H1 (cell line): ENCODE data around the gene NALF2. TPM values are rescaled to one million over a fixed set of nuclear protein-coding genes. Genes with fewer than 3 reads are reported as not detected.

Experiments
- CTCF ChIA-PET: fragments of 300-600 bp; sonication (Branson Sonifier 250); formaldehyde crosslinking; loops from one replicate; lab custom pipeline; 2021; ENCODE audit not compliant: partially characterized antibody; lab: Charles Lee
- POLR2A ChIA-PET: fragments of 300-600 bp; sonication (Branson Sonifier 250); formaldehyde crosslinking; loops from one replicate; lab custom pipeline; 2021; ENCODE audit warnings: inconsistent platforms; ENCODE audit not compliant: partially characterized antibody; lab: Charles Lee
- DNase-seq, 2 experiments: peaks; one replicate each; pipeline versions ENCODE4 v3.0.0 to v3.0.0-alpha.2; 2010 to 2022; ENCODE audit warnings: low spot score in 2 of 2, low read depth in 1 of 2, mixed read lengths in 1 of 2
- FAIRE-seq: peaks from 2 replicates; lab custom pipeline; 2011; peaks lifted over from hg19 to GRCh38; lab: Jason Lieb, UNC
- H2AFZ ChIP-seq: 2 replicates; pipeline ENCODE4 v1.8.1; 2012; ENCODE audit warnings: low read length, inconsistent platforms
- H2AK5ac ChIP-seq: 2 replicates; pipeline ENCODE4 v1.6.1; 2013; ENCODE audit warnings: low read depth, low read length
- H2BK120ac ChIP-seq: replicated peaks from 2 replicates; pipeline ENCODE3; 2013; ENCODE audit warnings: low read depth, low read length, inconsistent platforms
- H2BK12ac ChIP-seq: 2 replicates; pipeline ENCODE4 v1.6.1; 2013; ENCODE audit warnings: low read depth, low read length
- H2BK15ac ChIP-seq: 2 replicates; pipeline ENCODE4 v1.6.1; 2013; ENCODE audit warnings: low read length
- H2BK20ac ChIP-seq: 2 replicates; pipeline ENCODE4 v1.6.1; 2013; ENCODE audit warnings: low read length
- H2BK5ac ChIP-seq: 2 replicates; pipeline ENCODE4 v1.6.1; 2013; ENCODE audit warnings: low read depth, low read length
- H3K14ac ChIP-seq: 2 replicates; pipeline ENCODE4 v1.6.1; 2013; ENCODE audit warnings: inconsistent platforms; ENCODE audit not compliant: insufficient read length
- H3K18ac ChIP-seq: 2 replicates; pipeline ENCODE4 v1.6.1; 2013; ENCODE audit warnings: low read length; ENCODE audit errors: extremely low read depth
- H3K23ac ChIP-seq: 2 replicates; pipeline ENCODE4 v1.6.1; 2013; ENCODE audit warnings: inconsistent platforms; ENCODE audit not compliant: insufficient read length
- H3K23me2 ChIP-seq: 2 replicates; pipeline ENCODE4 v1.6.1; 2013; ENCODE audit warnings: low read depth, low read length
- H3K27ac ChIP-seq: 2 replicates; pipeline ENCODE4 v1.6.1; 2011; ENCODE audit warnings: low read depth, low read length, inconsistent platforms
- H3K27me3 ChIP-seq, 4 experiments: replicated peaks in 1 of 4; 1 replicate in 1 of 4; 2 replicates in 3 of 4; pipeline versions ENCODE4 v1.6.1 to v1.8.1; 2011 to 2013; ENCODE audit warnings: low read length in 3 of 4, mild to moderate bottlenecking in 3 of 4, inconsistent platforms in 2 of 4, mixed read lengths in 2 of 4, moderate library complexity in 1 of 4; ENCODE audit not compliant: control insufficient read depth in 3 of 4, insufficient read depth in 3 of 4; ENCODE audit errors: extremely low read depth in 1 of 4
- H3K36me3 ChIP-seq, 4 experiments: 2 replicates each; pipeline versions ENCODE4 v1.6.1 to v1.8.1; 2011 to 2013; ENCODE audit warnings: mild to moderate bottlenecking in 4 of 4, low read length in 3 of 4, moderate library complexity in 2 of 4, control low read depth in 1 of 4, inconsistent platforms in 1 of 4; ENCODE audit not compliant: insufficient read depth in 4 of 4, control insufficient read depth in 2 of 4
- H3K4ac ChIP-seq: replicated peaks from 2 replicates; pipeline ENCODE3; 2013; ENCODE audit warnings: low read length, low read depth, mixed read lengths, inconsistent platforms; ENCODE audit not compliant: insufficient read length
- H3K4me1 ChIP-seq, 4 experiments: replicated peaks in 1 of 4; 1 replicate in 1 of 4; 2 replicates in 3 of 4; pipeline versions ENCODE4 v1.6.1 to v1.8.1; 2011 to 2013; ENCODE audit warnings: low read length in 3 of 4, inconsistent platforms in 2 of 4, mixed read lengths in 1 of 4; ENCODE audit not compliant: insufficient read depth in 4 of 4, control insufficient read depth in 3 of 4
- H3K4me2 ChIP-seq, 2 experiments: 2 replicates each; pipeline versions ENCODE4 v1.6.1 to v1.8.1; 2011 to 2013; ENCODE audit warnings: low read depth in 2 of 2, low read length in 2 of 2, control low read depth in 1 of 2, inconsistent platforms in 1 of 2, mild to moderate bottlenecking in 1 of 2; ENCODE audit not compliant: insufficient read depth in 1 of 2
- H3K4me3 ChIP-seq, 4 experiments: fragments of 200-600, 300-600 bp in 1 of 4; sonication (generic), shearing (Covaris generic), sonication (Bioruptor Twin) in 1 of 4; 2 replicates each; pipeline versions ENCODE4 v1.5.1 to v1.8.1; 2011 to 2016; ENCODE audit warnings: low read length in 4 of 4, low read depth in 3 of 4, control low read depth in 2 of 4, inconsistent platforms in 2 of 4, mild to moderate bottlenecking in 2 of 4, mixed read lengths in 1 of 4, moderate library complexity in 1 of 4; ENCODE audit not compliant: insufficient read depth in 2 of 4; ENCODE audit errors: extremely low read depth in 1 of 4
- H3K56ac ChIP-seq: replicated peaks from 2 replicates; pipeline ENCODE3; 2013; ENCODE audit warnings: low read depth, mild to moderate bottlenecking, mixed read lengths, low read length, inconsistent platforms; ENCODE audit not compliant: insufficient read length
- H3K79me1 ChIP-seq: 2 replicates; pipeline ENCODE4 v1.6.1; 2013; ENCODE audit warnings: low read depth, low read length, control low read depth
- H3K79me2 ChIP-seq, 2 experiments: 2 replicates each; pipeline versions ENCODE4 v1.6.1 to v1.8.1; 2012 to 2013; ENCODE audit warnings: low read length in 2 of 2, mild to moderate bottlenecking in 2 of 2, inconsistent platforms in 1 of 2; ENCODE audit not compliant: insufficient read depth in 2 of 2, control insufficient read depth in 1 of 2
- H3K9ac ChIP-seq, 4 experiments: replicated peaks in 1 of 4; 1 replicate in 1 of 4; 2 replicates in 3 of 4; pipeline versions ENCODE4 v1.6.1 to v1.8.1; 2011 to 2013; ENCODE audit warnings: low read depth in 3 of 4, low read length in 3 of 4, control low read depth in 2 of 4, mild to moderate bottlenecking in 2 of 4, moderate library complexity in 2 of 4, inconsistent platforms in 1 of 4; ENCODE audit errors: extremely low read depth in 1 of 4
- H3K9me3 ChIP-seq, 2 experiments: 2 replicates each; pipeline versions ENCODE4 v1.6.1 to v1.8.1; 2012 to 2013; ENCODE audit warnings: mild to moderate bottlenecking in 2 of 2, moderate library complexity in 2 of 2, control low read depth in 1 of 2, inconsistent platforms in 1 of 2, low read depth in 1 of 2, low read length in 1 of 2, mixed read lengths in 1 of 2; ENCODE audit not compliant: insufficient read depth in 2 of 2
- H4K20me1 ChIP-seq, 2 experiments: replicated peaks in 1 of 2; 2 replicates each; pipeline versions ENCODE3 to v1.8.1; 2011 to 2013; ENCODE audit warnings: inconsistent platforms in 2 of 2, low read length in 2 of 2, mild to moderate bottlenecking in 1 of 2; ENCODE audit not compliant: insufficient read depth in 2 of 2, control insufficient read depth in 1 of 2
- H4K5ac ChIP-seq: 2 replicates; pipeline ENCODE4 v1.6.1; 2013; ENCODE audit warnings: low read length, low read depth, mixed read lengths, inconsistent platforms; ENCODE audit not compliant: insufficient read length
- H4K8ac ChIP-seq: 2 replicates; pipeline ENCODE4 v1.8.0; 2013; ENCODE audit warnings: mild to moderate bottlenecking, moderate library complexity, low read length, inconsistent platforms; ENCODE audit not compliant: insufficient read depth; ENCODE audit errors: extremely low read depth
- H4K91ac ChIP-seq: replicated peaks from 2 replicates; pipeline ENCODE3; 2013; ENCODE audit warnings: low read length, mixed read lengths, inconsistent platforms; ENCODE audit not compliant: insufficient read length
- CEBPB ChIP-seq: IDR thresholded peaks from 2 replicates; pipeline ENCODE4 v1.6.1; 2012; ENCODE audit warnings: low read depth, low read length
- CTBP2 ChIP-seq: IDR thresholded peaks from 2 replicates; pipeline ENCODE4 v1.7.0; 2011; ENCODE audit warnings: borderline replicate concordance, mild to moderate bottlenecking, moderate library complexity, mixed read lengths, low read length; ENCODE audit not compliant: insufficient read depth, insufficient read length
- E2F6 ChIP-seq: IDR thresholded peaks from 2 replicates; pipeline ENCODE4 v1.6.1; 2012; ENCODE audit warnings: inconsistent platforms
- EGR1 ChIP-seq: IDR thresholded peaks from 2 replicates; pipeline ENCODE4 v1.6.1; 2011; ENCODE audit warnings: low read depth, low read length, borderline replicate concordance
- RAD21 ChIP-seq, 2 experiments: IDR thresholded peaks in 1 of 2; conservative IDR thresholded peaks in 1 of 2; 2 replicates each; pipeline ENCODE4 v1.6.1; 2011; ENCODE audit warnings: low read depth in 2 of 2, low read length in 2 of 2, improper control_type of control experiment in 1 of 2, inconsistent platforms in 1 of 2, mild to moderate bottlenecking in 1 of 2, moderate library complexity in 1 of 2
- RBBP5 ChIP-seq: IDR thresholded peaks from 2 replicates; pipeline ENCODE4 v1.7.1; 2012; ENCODE audit warnings: low read depth, mild to moderate bottlenecking, inconsistent platforms, low read length, moderate library complexity, borderline replicate concordance
- SAP30 ChIP-seq: fragments of 300-600 bp; sonication (generic); IDR thresholded peaks from 2 replicates; pipeline ENCODE4 v1.7.1; 2012; ENCODE audit warnings: low read length, moderate library complexity, mild to moderate bottlenecking, inconsistent platforms; ENCODE audit not compliant: insufficient read depth, insufficient replicate concordance
- SIN3A ChIP-seq, 2 experiments: IDR thresholded peaks in 1 of 2; conservative IDR thresholded peaks in 1 of 2; 2 replicates each; pipeline ENCODE4 v1.6.1; 2011 to 2012; ENCODE audit warnings: low read length in 2 of 2, improper control_type of control experiment in 1 of 2, low read depth in 1 of 2, mild to moderate bottlenecking in 1 of 2
- whole genome bisulfite sequencing, 2 experiments: shearing (Covaris generic) in 1 of 2; methylation state at CpG; one replicate each; pipeline versions ENCODE4 v1.1.6 to v1.1.7; 2013 to 2015; ENCODE audit warnings: low lambda C conversion rate in 2 of 2, mixed read lengths in 2 of 2, inconsistent platforms in 1 of 2, low coverage in 1 of 2, missing lambda C conversion rate in 1 of 2; ENCODE audit not compliant: insufficient replicate concordance in 2 of 2, insufficient coverage in 1 of 2, insufficient read length in 1 of 2; ENCODE audit errors: extremely low coverage in 1 of 2, missing lambda C conversion rate in 1 of 2; 5-methylcytosine and 5-hydroxymethylcytosine counted together
- polyA plus RNA-seq, 7 experiments: library from polyadenylated mRNA; depleted of rRNA in 3 of 7; stranded (reverse) in 5 of 7; unstranded in 2 of 7; fragments of >200 nt in 5 of 7; fragments of 200-250 nt in 2 of 7; gene quantifications; 1 replicate in 5 of 7; 2 replicates in 1 of 7; 4 replicates in 1 of 7; pipeline versions ENCODE4 v1.2.1 to v1.2.3, GENCODE V29; 2011 to 2013; ENCODE audit warnings: missing spikeins in 2 of 7, mixed read lengths in 2 of 7
- total RNA-seq: library from RNA; stranded (reverse); fragmentation: NEBNext Ultra II Directional; extraction: Animal tissue kit (Norgen Biotek cat#: 25700); gene quantifications from 2 replicates; pipeline ENCODE4 v1.2.1, GENCODE V29; 2021

Gene NALF2
- total and polyA plus RNA-seq, 2 of the 8 experiments (the other 6 are each of a cell fraction or from before 2014, with no cell fraction given): 7.5 to 15.6 TPM

GRCh38 chrX:69531031-69531755, 27.1 kb downstream of the NALF2 start:
- no peak overlapping the region for H4K91ac ChIP-seq
- no peak overlapping the region for H3K9ac ChIP-seq
- no peaks in the 10 kb centered on the region for H4K20me1 ChIP-seq
- H3K18ac ChIP-seq: no peak overlapping the region
- H3K23me2 ChIP-seq: no peaks in the 10 kb centered on the region
- H3K4me3 ChIP-seq: no peak overlapping the region
- no peak overlapping the region for H2AFZ ChIP-seq
- WGBS, 2 experiments: 84% methylated on average over 3 of the region's 8 CpGs; no CpG with 5 or more reads in 1 of the 2 experiments
- FAIRE-seq: no peak
- H2BK5ac ChIP-seq: no peak overlapping the region
- H3K36me3 ChIP-seq: no peaks in the 10 kb centered on the region
- no peak overlapping the region for H2BK20ac ChIP-seq
- H3K56ac ChIP-seq: no peak overlapping the region
- no peak overlapping the region for H3K27ac ChIP-seq
- no peak for DNase-seq
- ChIA-PET CTCF (interaction anchor here (0.6 kb wide), 1 partner anchor 499 kb away, joined by 3 read pairs; no protein-coding TSS in a partner anchor), POLR2A (no interaction called here)
- H4K5ac ChIP-seq: no peak overlapping the region
- H3K79me2 ChIP-seq: no peaks in the 10 kb centered on the region
- H4K8ac ChIP-seq: no peak overlapping the region
- no peak overlapping the region for H2AK5ac ChIP-seq
- H3K79me1 ChIP-seq: no peaks in the 10 kb centered on the region
- H2BK15ac ChIP-seq: no peak overlapping the region
- H3K9me3 ChIP-seq: peaks cover 4 to 7% of the 10 kb centered on the region in 2 experiments; a peak in 1 of 4 replicates
- no peak for TF ChIP-seq EGR1
- no peak for TF ChIP-seq E2F6
- TF ChIP-seq RBBP5: no peak
- TF ChIP-seq RAD21 (IDR thresholded peaks at IDR 0.05 in 1 of 2, conservative IDR thresholded peaks at IDR 0.05 in 1 of 2; ENCODE audit: low read depth in 2 of 2, low read length in 2 of 2): no peak
- TF ChIP-seq SAP30: no peak
- no peak for TF ChIP-seq CTBP2
- TF ChIP-seq SIN3A (conservative IDR thresholded peaks at IDR 0.05 in 1 of 2, IDR thresholded peaks at IDR 0.05 in 1 of 2; ENCODE audit: low read depth in 1 of 2, low read length in 2 of 2): no peak
- TF ChIP-seq CEBPB: no peak
- H3K27me3 ChIP-seq: no peaks in the 10 kb centered on the region
- H3K4ac ChIP-seq: no peak overlapping the region
- H2BK120ac ChIP-seq: no peak overlapping the region
- H3K23ac ChIP-seq: no peak overlapping the region
- no peak overlapping the region for H3K4me2 ChIP-seq
- H2BK12ac ChIP-seq: no peak overlapping the region
- H3K14ac ChIP-seq: no peak overlapping the region
- no peaks in the 10 kb centered on the region for H3K4me1 ChIP-seq
